Esophagus squamous epithelium (tissue), 4 donors: Measurements from ENCODE around the gene LIPM.

Experiments
- POLR2A ChIP-seq, 4 donors: fragments of 450-650 bp; IDR thresholded peaks; one replicate each; pipeline ENCODE4 v1.6.1; 2017; ENCODE audit warnings: antibody characterized with exemption in 4 of 4, mild to moderate bottlenecking in 4 of 4, moderate library complexity in 3 of 4
- TF ChIP-seq, protein P1 (sequence below), 6 experiments: fragments of 450-650 bp in 4 of 6; fragments of 200-600 bp in 2 of 6; sonication (generic) in 2 of 6; IDR thresholded peaks; one replicate each; pipeline ENCODE4 v1.5.1; 2016 to 2019; ENCODE audit warnings: antibody characterized with exemption in 6 of 6, mild to moderate bottlenecking in 4 of 6, moderate library complexity in 4 of 6

DNA sequence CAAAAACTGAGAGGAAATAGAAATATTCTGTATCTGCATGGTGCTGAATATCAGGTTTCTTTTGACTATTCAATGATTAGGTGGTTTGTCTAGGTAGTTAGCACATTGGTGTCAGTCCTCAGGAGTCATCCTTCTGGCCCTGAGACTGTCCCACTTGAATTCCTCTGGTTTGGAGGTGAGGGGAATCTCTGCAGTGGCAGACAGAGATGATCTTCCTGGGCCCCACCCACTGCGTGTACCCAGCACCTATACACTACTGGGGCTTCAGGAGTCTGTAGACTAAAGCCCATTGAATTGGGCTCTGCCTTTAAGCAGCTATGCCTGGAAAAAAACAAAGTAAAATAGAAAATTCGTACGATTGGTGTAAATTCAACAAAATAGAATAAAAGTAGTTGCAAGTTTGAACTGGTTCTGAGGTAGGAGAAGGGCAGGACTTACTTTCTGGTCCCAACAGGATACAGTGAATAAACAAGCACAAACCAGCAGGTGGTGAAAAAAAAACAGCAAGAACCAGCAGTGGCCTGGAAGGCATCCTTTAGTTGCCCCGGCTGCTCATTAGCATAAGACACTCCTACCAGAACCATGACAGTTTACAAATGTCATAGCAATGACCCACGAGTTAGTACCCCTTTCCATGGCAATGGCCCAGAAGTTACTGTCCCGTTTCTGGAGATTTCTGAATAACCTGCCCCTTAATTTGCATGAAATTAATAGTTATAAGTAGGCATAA is 1.7 kb downstream of the LIPM start:
- TF ChIP-seq, protein P1, sequence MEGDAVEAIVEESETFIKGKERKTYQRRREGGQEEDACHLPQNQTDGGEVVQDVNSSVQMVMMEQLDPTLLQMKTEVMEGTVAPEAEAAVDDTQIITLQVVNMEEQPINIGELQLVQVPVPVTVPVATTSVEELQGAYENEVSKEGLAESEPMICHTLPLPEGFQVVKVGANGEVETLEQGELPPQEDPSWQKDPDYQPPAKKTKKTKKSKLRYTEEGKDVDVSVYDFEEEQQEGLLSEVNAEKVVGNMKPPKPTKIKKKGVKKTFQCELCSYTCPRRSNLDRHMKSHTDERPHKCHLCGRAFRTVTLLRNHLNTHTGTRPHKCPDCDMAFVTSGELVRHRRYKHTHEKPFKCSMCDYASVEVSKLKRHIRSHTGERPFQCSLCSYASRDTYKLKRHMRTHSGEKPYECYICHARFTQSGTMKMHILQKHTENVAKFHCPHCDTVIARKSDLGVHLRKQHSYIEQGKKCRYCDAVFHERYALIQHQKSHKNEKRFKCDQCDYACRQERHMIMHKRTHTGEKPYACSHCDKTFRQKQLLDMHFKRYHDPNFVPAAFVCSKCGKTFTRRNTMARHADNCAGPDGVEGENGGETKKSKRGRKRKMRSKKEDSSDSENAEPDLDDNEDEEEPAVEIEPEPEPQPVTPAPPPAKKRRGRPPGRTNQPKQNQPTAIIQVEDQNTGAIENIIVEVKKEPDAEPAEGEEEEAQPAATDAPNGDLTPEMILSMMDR (IDR thresholded peaks at IDR 0.05): no peak
- TF ChIP-seq POLR2A (IDR thresholded peaks at IDR 0.05): no peak
